Measurements from ENCODE around the gene KIAA1217.
"Not testable (repeated sequence)": the region's sequence is repeated elsewhere in the genome, so short reads cannot be mapped to it uniquely, and the experiment has no call there.

DNA sequence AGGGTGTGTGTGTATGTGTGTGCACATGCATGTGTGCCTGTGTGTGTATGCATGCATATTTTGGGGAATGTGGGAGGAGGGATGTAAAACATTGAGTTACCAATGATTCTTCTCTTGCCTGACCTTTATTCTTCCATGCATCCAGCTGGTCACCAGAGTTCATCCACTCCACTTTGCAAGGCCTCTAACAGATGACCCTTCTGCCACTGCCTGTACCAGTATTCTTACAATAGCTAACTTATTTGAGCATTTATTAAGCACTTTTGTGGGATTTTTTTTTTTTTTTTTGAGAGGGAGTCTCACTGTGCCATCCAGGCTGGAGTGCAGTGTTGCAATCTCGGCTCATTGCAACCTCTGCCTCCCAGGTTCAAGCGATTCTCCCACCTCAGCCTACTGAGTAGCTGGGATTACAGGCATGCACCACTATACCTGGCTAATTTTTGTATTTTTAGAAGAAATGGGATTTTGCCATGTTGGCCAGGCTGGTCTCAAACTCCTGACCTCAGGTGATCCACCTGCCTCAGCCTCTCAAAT lies 233.8 kb downstream of the KIAA1217 start:
- TF ChIP-seq, protein P1, sequence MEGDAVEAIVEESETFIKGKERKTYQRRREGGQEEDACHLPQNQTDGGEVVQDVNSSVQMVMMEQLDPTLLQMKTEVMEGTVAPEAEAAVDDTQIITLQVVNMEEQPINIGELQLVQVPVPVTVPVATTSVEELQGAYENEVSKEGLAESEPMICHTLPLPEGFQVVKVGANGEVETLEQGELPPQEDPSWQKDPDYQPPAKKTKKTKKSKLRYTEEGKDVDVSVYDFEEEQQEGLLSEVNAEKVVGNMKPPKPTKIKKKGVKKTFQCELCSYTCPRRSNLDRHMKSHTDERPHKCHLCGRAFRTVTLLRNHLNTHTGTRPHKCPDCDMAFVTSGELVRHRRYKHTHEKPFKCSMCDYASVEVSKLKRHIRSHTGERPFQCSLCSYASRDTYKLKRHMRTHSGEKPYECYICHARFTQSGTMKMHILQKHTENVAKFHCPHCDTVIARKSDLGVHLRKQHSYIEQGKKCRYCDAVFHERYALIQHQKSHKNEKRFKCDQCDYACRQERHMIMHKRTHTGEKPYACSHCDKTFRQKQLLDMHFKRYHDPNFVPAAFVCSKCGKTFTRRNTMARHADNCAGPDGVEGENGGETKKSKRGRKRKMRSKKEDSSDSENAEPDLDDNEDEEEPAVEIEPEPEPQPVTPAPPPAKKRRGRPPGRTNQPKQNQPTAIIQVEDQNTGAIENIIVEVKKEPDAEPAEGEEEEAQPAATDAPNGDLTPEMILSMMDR (IDR thresholded peaks at IDR 0.05): not testable (repeated sequence)
- not testable (repeated sequence) for TF ChIP-seq POLR2A (IDR thresholded peaks at IDR 0.05)
